ENCODE measurements around the gene TSPEAR. TPM values are rescaled to one million over a fixed set of nuclear protein-coding genes. Genes with fewer than 3 reads are reported as not detected.

TSPEAR gene
- total and polyA plus RNA-seq, 2 donors (not counting 1 experiment from before 2014, with no cell fraction given), result not detected

- Histone ChIP-seq H3K79me2 (ENCODE audit: control insufficient read depth, insufficient read depth, low read length) (no peaks in the 10 kb centered on the region), H2AFZ (ENCODE audit: insufficient read depth, low read depth, low read length, poor library complexity, severe bottlenecking) (no peak overlapping the region), H3K4me2 (replicated peaks; ENCODE audit: low read depth, low read length, poor library complexity, severe bottlenecking) (no peak overlapping the region), H3K27ac (ENCODE audit: low read length in 2 of 2) (no peak overlapping the region), H3K27me3 (replicated peaks in 1 of 4; ENCODE audit: control extremely low read depth in 1 of 4, control insufficient read depth in 3 of 4, insufficient read depth in 4 of 4, low read length in 3 of 4) (peaks cover 0 to 10% (median 3%) of the 10 kb centered on the region in 4 experiments), H3K9ac (ENCODE audit: low read length) (no peak overlapping the region), H4K20me1 (ENCODE audit: control insufficient read depth, insufficient read depth, low read length, poor library complexity, severe bottlenecking) (no peaks in the 10 kb centered on the region), H3K4me3 (ENCODE audit: control extremely low read depth in 1 of 5, extremely low read depth in 1 of 5, insufficient read depth in 1 of 5, low read depth in 2 of 5, low read length in 4 of 5) (no peak overlapping the region), H3K9me3 (ENCODE audit: control extremely low read depth in 1 of 3, control insufficient read depth in 2 of 3, insufficient read depth in 1 of 3, low read length in 2 of 3) (peaks cover under 1 to 18% (median 1%) of the 10 kb centered on the region in 3 donors), H3K36me3 (replicated peaks in 1 of 2; ENCODE audit: control extremely low read depth in 1 of 2, control insufficient read depth in 1 of 2, extremely low read depth in 1 of 2, insufficient read depth in 2 of 2, low read length in 1 of 2) (no peaks in the 10 kb centered on the region), H3K4me1 (ENCODE audit: control insufficient read depth in 2 of 2, insufficient read depth in 2 of 2, low read length in 2 of 2) (no peaks in the 10 kb centered on the region)
- Mint-ChIP-seq H3K4me1 (no peaks in the 10 kb centered on the region), H3K4me3 (no peak overlapping the region), H3K9me3 (ENCODE audit: insufficient read depth) (peaks cover 6% of the 10 kb centered on the region), H3K27me3 (peaks cover 44% of the 10 kb centered on the region), H3K27ac (no peak overlapping the region)
- POLR2A ChIA-PET, result no interaction called here
- WGBS (ENCODE audit: insufficient coverage), result 91% methylated on average over 5 of the region's 8 CpGs
- intact Hi-C loops (cut with micrococcal nuclease), result no loop called here
- CTCF ChIA-PET, result no interaction called here
- ATAC-seq (ENCODE audit: low read depth) (no peak), DNase-seq (no peak)
- no peak for TF ChIP-seq CTCF (IDR thresholded peaks at IDR 0.05)
- no peak for TF ChIP-seq EZH2 (IDR thresholded peaks at IDR 0.05; ENCODE audit: borderline replicate concordance, insufficient read depth, low read depth, low read length, poor library complexity, severe bottlenecking)
Observed at GRCh38 chr21:44603911-44604310, 107.5 kb downstream of the TSPEAR start.

GRCh38 chr21:44603109-44603875 lies 108.1 kb downstream of the TSPEAR start:
- H3K27me3 Mint-ChIP-seq, result peaks cover 49% of the 10 kb centered on the region
- no peaks in the 10 kb centered on the region for H3K4me1 Mint-ChIP-seq
- CTCF ChIA-PET, result no interaction called here
- no peak overlapping the region for H3K4me3 ChIP-seq (ENCODE audit: control extremely low read depth in 1 of 5, extremely low read depth in 1 of 5, insufficient read depth in 1 of 5, low read depth in 2 of 5, low read length in 4 of 5)
- H4K20me1 ChIP-seq (ENCODE audit: control insufficient read depth, insufficient read depth, low read length, poor library complexity, severe bottlenecking), result no peaks in the 10 kb centered on the region
- H3K79me2 ChIP-seq (ENCODE audit: control insufficient read depth, insufficient read depth, low read length), result no peaks in the 10 kb centered on the region
- peaks cover 9% of the 10 kb centered on the region for H3K9me3 Mint-ChIP-seq (ENCODE audit: insufficient read depth)
- POLR2A ChIA-PET, result no interaction called here
- peaks cover 0 to 19% (median 3%) of the 10 kb centered on the region in 3 donors for H3K9me3 ChIP-seq (ENCODE audit: control extremely low read depth in 1 of 3, control insufficient read depth in 2 of 3, insufficient read depth in 1 of 3, low read length in 2 of 3)
- H3K27me3 ChIP-seq (replicated peaks in 1 of 4; ENCODE audit: control extremely low read depth in 1 of 4, control insufficient read depth in 3 of 4, insufficient read depth in 4 of 4, low read length in 3 of 4), result peaks cover 0 to 10% (median 3%) of the 10 kb centered on the region in 4 experiments
- DNase-seq (no peak), ATAC-seq (ENCODE audit: low read depth) (no peak)
- no peak for TF ChIP-seq CTCF (IDR thresholded peaks at IDR 0.05)
- TF ChIP-seq EZH2 (IDR thresholded peaks at IDR 0.05; ENCODE audit: borderline replicate concordance, insufficient read depth, low read depth, low read length, poor library complexity, severe bottlenecking), result no peak
- H3K27ac Mint-ChIP-seq, result no peak overlapping the region
- H3K9ac ChIP-seq (ENCODE audit: low read length), result no peak overlapping the region
- H3K27ac ChIP-seq (ENCODE audit: low read length in 2 of 2), result no peak overlapping the region
- H2AFZ ChIP-seq (ENCODE audit: insufficient read depth, low read depth, low read length, poor library complexity, severe bottlenecking), result no peak overlapping the region
- no peak overlapping the region for H3K4me3 Mint-ChIP-seq
- 69% methylated on average over 11 of the region's 17 CpGs for WGBS (ENCODE audit: insufficient coverage)
- H3K4me1 ChIP-seq (ENCODE audit: control insufficient read depth in 2 of 2, insufficient read depth in 2 of 2, low read length in 2 of 2), result no peaks in the 10 kb centered on the region
- intact Hi-C loops (cut with micrococcal nuclease), result no loop called here
- no peaks in the 10 kb centered on the region for H3K36me3 ChIP-seq (replicated peaks in 1 of 2; ENCODE audit: control extremely low read depth in 1 of 2, control insufficient read depth in 1 of 2, extremely low read depth in 1 of 2, insufficient read depth in 2 of 2, low read length in 1 of 2)
- H3K4me2 ChIP-seq (replicated peaks; ENCODE audit: low read depth, low read length, poor library complexity, severe bottlenecking), result no peak overlapping the region

Measured in B cell (primary cell).